Measurements from ENCODE around the gene NPIPB2. TPM values are rescaled to one million over a fixed set of nuclear protein-coding genes. Genes with fewer than 3 reads are reported as not detected.
"Not testable (repeated sequence)": the region's sequence is repeated elsewhere in the genome, so short reads cannot be mapped to it uniquely, and the experiment has no call there.

Gene NPIPB2
- total RNA-seq, 1 experiment from 2014 or later: 12.5 TPM

DNA sequence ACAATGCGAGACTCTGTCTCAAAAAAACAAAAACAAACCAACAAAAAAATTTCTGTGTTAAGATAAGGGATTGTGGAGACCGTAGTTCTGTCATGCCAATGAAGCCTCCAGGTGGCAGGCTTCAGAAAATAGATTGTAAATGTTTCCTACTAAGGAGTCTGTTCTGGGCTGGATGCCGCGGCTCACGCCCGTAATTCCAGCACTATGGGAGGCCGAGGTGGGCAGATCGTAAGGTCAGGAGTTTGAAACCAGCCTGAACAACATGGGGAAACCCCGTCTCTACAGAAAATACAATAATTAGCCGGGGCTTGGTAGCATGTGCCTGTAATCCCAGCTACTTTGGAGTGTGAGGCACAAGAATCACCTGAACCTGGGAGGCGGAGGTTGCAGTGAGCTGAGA, 30.3 kb upstream of the NPIPB2 start:
- Histone ChIP-seq H3K9ac (ENCODE audit: extremely low read depth, insufficient read length, low read length) (no peak overlapping the region), H3K23me2 (ENCODE audit: insufficient read length, low read depth, low read length, poor library complexity, severe bottlenecking) (peaks cover 4% of the 10 kb centered on the region), H3K23ac (ENCODE audit: insufficient read length, low read depth, low read length) (no peak overlapping the region), H2BK15ac (ENCODE audit: low read depth, low read length) (no peak overlapping the region), H3K4me1 (ENCODE audit: insufficient read depth, low read length) (no peaks in the 10 kb centered on the region), H3K18ac (ENCODE audit: insufficient read length, low read depth, low read length) (no peak overlapping the region), H3K4ac (ENCODE audit: low read depth, low read length) (no peak overlapping the region), H3K14ac (ENCODE audit: insufficient read depth, low read length) (no peak overlapping the region), H3K79me2 (ENCODE audit: insufficient read depth, low read length) (no peaks in the 10 kb centered on the region; the same call in 1 of the 2 replicates), H2BK20ac (ENCODE audit: low read depth, low read length, poor library complexity, severe bottlenecking) (no peak overlapping the region), H3K27me3 (ENCODE audit: insufficient read depth, low read length) (no peaks in the 10 kb centered on the region), H2AFZ (ENCODE audit: low read length) (no peak overlapping the region), H2AK5ac (ENCODE audit: insufficient read length, low read length) (no peak overlapping the region), H3K79me1 (ENCODE audit: insufficient read depth, low read depth, low read length, poor library complexity, severe bottlenecking) (no peaks in the 10 kb centered on the region), H4K20me1 (ENCODE audit: control insufficient read depth, insufficient read depth, insufficient read length) (no peaks in the 10 kb centered on the region), H3K4me2 (ENCODE audit: insufficient read depth, insufficient read length, low read length) (no peak overlapping the region), H3T11ph (ENCODE audit: low read length) (no peak overlapping the region), H2BK12ac (ENCODE audit: insufficient read length, low read depth, low read length) (no peak overlapping the region), H2BK5ac (ENCODE audit: insufficient read length, low read length) (no peak overlapping the region), H4K8ac (replicated peaks; ENCODE audit: insufficient read length, low read depth, low read length) (no peak overlapping the region), H3K27ac (ENCODE audit: insufficient read length, low read depth, low read length) (no peak overlapping the region), H4K91ac (ENCODE audit: insufficient read length, low read depth, low read length) (no peak overlapping the region), H3K56ac (ENCODE audit: insufficient read length, low read depth, low read length) (no peak overlapping the region), H3K9me3 (ENCODE audit: control insufficient read depth, low read depth, low read length) (no peaks in the 10 kb centered on the region), H2BK120ac (ENCODE audit: low read depth, low read length, poor library complexity, severe bottlenecking) (no peak overlapping the region), H4K5ac (ENCODE audit: insufficient read length, low read depth, low read length) (no peak overlapping the region)
- Mint-ChIP-seq H3K27ac (0 out of 7 replicates have a peak overlapping the region, but pooled peaks of 1 of the 3 experiments have one; percentile 32), H3K36me3 (ENCODE audit: insufficient read depth in 1 of 3, low read depth in 3 of 3) (peaks cover 0 to 14% (median 10%) of the 10 kb centered on the region in 3 experiments; a peak in 3 of 7 replicates), H3K4me3 (no peak overlapping the region), H3K9me3 (peaks cover 2 to 5% of the 10 kb centered on the region in 2 experiments; a peak in 2 of 5 replicates), H3K27me3 (ENCODE audit: low read depth) (no peaks in the 10 kb centered on the region), H3K4me1 (peaks cover 11 to 12% of the 10 kb centered on the region in 2 experiments)
- TF ChIP-seq, protein P1, sequence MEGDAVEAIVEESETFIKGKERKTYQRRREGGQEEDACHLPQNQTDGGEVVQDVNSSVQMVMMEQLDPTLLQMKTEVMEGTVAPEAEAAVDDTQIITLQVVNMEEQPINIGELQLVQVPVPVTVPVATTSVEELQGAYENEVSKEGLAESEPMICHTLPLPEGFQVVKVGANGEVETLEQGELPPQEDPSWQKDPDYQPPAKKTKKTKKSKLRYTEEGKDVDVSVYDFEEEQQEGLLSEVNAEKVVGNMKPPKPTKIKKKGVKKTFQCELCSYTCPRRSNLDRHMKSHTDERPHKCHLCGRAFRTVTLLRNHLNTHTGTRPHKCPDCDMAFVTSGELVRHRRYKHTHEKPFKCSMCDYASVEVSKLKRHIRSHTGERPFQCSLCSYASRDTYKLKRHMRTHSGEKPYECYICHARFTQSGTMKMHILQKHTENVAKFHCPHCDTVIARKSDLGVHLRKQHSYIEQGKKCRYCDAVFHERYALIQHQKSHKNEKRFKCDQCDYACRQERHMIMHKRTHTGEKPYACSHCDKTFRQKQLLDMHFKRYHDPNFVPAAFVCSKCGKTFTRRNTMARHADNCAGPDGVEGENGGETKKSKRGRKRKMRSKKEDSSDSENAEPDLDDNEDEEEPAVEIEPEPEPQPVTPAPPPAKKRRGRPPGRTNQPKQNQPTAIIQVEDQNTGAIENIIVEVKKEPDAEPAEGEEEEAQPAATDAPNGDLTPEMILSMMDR (conservative IDR thresholded peaks at IDR 0.05): peak; percentile 50
- DNase-seq: no peak
- no CpG with 5 or more reads among the region's 11 CpGs for WGBS (ENCODE audit: extremely low coverage, insufficient read length, low lambda C conversion rate)

DNA sequence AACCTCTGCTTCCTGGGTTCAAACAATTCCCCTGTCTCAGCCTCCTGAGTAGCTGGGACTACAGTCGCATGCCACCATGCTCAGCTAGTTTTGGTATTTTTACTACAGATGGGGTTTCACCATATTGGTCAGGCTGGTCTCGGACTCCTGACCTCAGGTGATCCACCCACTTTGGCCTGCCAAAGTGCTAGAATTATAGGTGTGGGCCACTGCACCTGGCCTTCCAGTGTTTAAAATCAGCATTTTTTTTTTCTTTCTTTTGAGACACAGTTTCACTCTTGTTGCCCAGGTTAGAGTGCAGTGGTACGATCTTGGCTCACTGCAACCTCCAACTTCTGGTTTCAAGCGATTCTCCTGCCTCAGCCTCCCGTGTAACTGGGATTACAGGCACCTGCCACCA, 28.4 kb upstream of the NPIPB2 start:
- not testable (repeated sequence) for H4K8ac ChIP-seq (replicated peaks; ENCODE audit: insufficient read length, low read depth, low read length); H2BK20ac ChIP-seq (ENCODE audit: low read depth, low read length, poor library complexity, severe bottlenecking); H3T11ph ChIP-seq (ENCODE audit: low read length); H2AFZ ChIP-seq (ENCODE audit: low read length); H3K9ac ChIP-seq (ENCODE audit: extremely low read depth, insufficient read length, low read length); H3K27ac ChIP-seq (ENCODE audit: insufficient read length, low read depth, low read length); H4K91ac ChIP-seq (ENCODE audit: insufficient read length, low read depth, low read length); H3K14ac ChIP-seq (ENCODE audit: insufficient read depth, low read length); H3K4ac ChIP-seq (ENCODE audit: low read depth, low read length); H4K20me1 ChIP-seq (ENCODE audit: control insufficient read depth, insufficient read depth, insufficient read length); H3K27ac Mint-ChIP-seq; H2BK120ac ChIP-seq (ENCODE audit: low read depth, low read length, poor library complexity, severe bottlenecking); H3K4me2 ChIP-seq (ENCODE audit: insufficient read depth, insufficient read length, low read length); H2BK15ac ChIP-seq (ENCODE audit: low read depth, low read length); H2BK5ac ChIP-seq (ENCODE audit: insufficient read length, low read length); H3K79me1 ChIP-seq (ENCODE audit: insufficient read depth, low read depth, low read length, poor library complexity, severe bottlenecking); H3K79me2 ChIP-seq (ENCODE audit: insufficient read depth, low read length); H3K9me3 ChIP-seq (ENCODE audit: control insufficient read depth, low read depth, low read length); H3K4me1 Mint-ChIP-seq; H3K27me3 ChIP-seq (ENCODE audit: insufficient read depth, low read length); H3K9me3 Mint-ChIP-seq; H2BK12ac ChIP-seq (ENCODE audit: insufficient read length, low read depth, low read length); H3K4me1 ChIP-seq (ENCODE audit: insufficient read depth, low read length); H3K23me2 ChIP-seq (ENCODE audit: insufficient read length, low read depth, low read length, poor library complexity, severe bottlenecking); H3K18ac ChIP-seq (ENCODE audit: insufficient read length, low read depth, low read length); DNase-seq; H3K56ac ChIP-seq (ENCODE audit: insufficient read length, low read depth, low read length); H4K5ac ChIP-seq (ENCODE audit: insufficient read length, low read depth, low read length); H3K23ac ChIP-seq (ENCODE audit: insufficient read length, low read depth, low read length); H2AK5ac ChIP-seq (ENCODE audit: insufficient read length, low read length); H3K27me3 Mint-ChIP-seq (ENCODE audit: low read depth); H3K4me3 Mint-ChIP-seq
- peaks cover 0 to 14% (median 10%) of the 10 kb centered on the region in 3 experiments; a peak in 3 of 7 replicates for H3K36me3 Mint-ChIP-seq (ENCODE audit: insufficient read depth in 1 of 3, low read depth in 3 of 3)
- no CpG with 5 or more reads among the region's 5 CpGs for WGBS (ENCODE audit: extremely low coverage, insufficient read length, low lambda C conversion rate)
